HepG2 (cell line): Measurements from ENCODE around the gene GDF7.

Experiments
- EP300 ChIP-seq, 3 experiments: sonication (generic) in 1 of 3; formaldehyde crosslinking in 1 of 3; IDR thresholded peaks; 2 replicates each; pipeline versions ENCODE4 v1.5.1 to v1.6.1; 2011 to 2020; ENCODE audit warnings: low read depth in 2 of 3, low read length in 2 of 3, borderline replicate concordance in 1 of 3, improper control_type of control experiment in 1 of 3, mild to moderate bottlenecking in 1 of 3, missing genetic modification reagents in 1 of 3, moderate library complexity in 1 of 3
- MAFF ChIP-seq: IDR thresholded peaks from 2 replicates; pipeline ENCODE4 v1.6.1; 2011; ENCODE audit warnings: low read depth, low read length, improper control_type of control experiment
- POLR2AphosphoS5 ChIP-seq: IDR thresholded peaks from 2 replicates; pipeline ENCODE4 v1.6.1; 2012; ENCODE audit warnings: low read depth, low read length
- SIN3B ChIP-seq: fragments of 150-350 bp; IDR thresholded peaks from 2 replicates; pipeline ENCODE4 v1.6.1; 2014; ENCODE audit warnings: low read length

DNA sequence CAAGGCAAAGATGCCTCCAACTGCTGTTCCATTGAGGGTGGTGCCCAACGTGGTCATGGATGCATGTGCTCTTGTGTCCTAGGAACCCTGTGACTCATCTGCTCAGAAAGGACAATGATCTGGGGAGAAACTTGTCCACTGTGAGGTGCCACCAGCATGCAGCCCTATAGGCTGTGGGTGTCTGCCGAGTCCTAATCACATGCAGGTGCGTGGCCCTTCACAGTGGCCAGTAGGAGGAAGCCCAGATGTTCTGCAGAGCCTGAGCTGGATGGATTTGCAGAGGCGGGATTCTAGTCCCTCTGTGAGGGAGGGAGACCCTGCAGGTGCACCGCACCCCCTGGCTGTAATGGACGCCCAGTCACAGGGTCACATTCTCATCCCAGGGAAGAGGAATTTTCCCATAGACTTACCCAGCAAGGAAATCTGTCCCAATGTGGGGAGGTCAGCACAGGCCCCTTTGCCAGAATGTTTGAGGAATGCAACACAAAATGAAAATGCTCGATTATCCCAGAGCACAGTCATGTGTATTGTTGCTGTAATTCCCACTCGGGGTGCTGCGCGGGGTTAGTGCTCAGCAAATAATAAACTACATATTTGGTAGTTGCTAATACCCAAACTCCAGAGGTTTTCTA lies 13.9 kb downstream of the GDF7 start:
- TF ChIP-seq EP300 (IDR thresholded peaks at IDR 0.05; ENCODE audit: low read depth in 2 of 2, low read length in 2 of 2) (no peak), EP300 (CRISPR knock-in tag; IDR thresholded peaks at IDR 0.05; ENCODE audit: borderline replicate concordance) (no peak), SIN3B (no peak), POLR2AphosphoS5 (no peak), MAFF (no peak)
